HG03066 (cell line): ENCODE data around the gene PLD4.
"Not testable (repeated sequence)": the region's sequence is repeated elsewhere in the genome, so short reads cannot be mapped to it uniquely, and the experiment has no call there.

Experiments used
- ATAC-seq: cut with Tn5 transposase; IDR thresholded peaks from one replicate; pipeline ENCODE4 v1.9.1; 2021; ENCODE audit warnings: low read depth; ENCODE audit not compliant: unreplicated experiment

PLD4 gene

GRCh38 chr14:104885973-104886689, 38.5 kb upstream of the PLD4 start:
- no peak for ATAC-seq

GRCh38 chr14:104886690-104887622, 37.7 kb upstream of the PLD4 start:
- no peak for ATAC-seq

- no peak for ATAC-seq
Measured at GRCh38 chr14:104887623-104888488, 36.8 kb upstream of the PLD4 start.

- ATAC-seq, result no peak
Measured at GRCh38 chr14:104888489-104889374, 35.9 kb upstream of the PLD4 start.

GRCh38 chr14:104889375-104889757, 35.3 kb upstream of the PLD4 start:
- no peak for ATAC-seq

- not testable (repeated sequence) for ATAC-seq
Measured at GRCh38 chr14:104890292-104890691, 34.4 kb upstream of the PLD4 start.

GRCh38 chr14:104891121-104891551, 33.5 kb upstream of the PLD4 start:
- ATAC-seq, result no peak

- no peak for ATAC-seq
Measured at GRCh38 chr14:104891664-104892530, 32.8 kb upstream of the PLD4 start.

- no peak for ATAC-seq
Measured at GRCh38 chr14:104892531-104893434, 31.9 kb upstream of the PLD4 start.

GRCh38 chr14:104893435-104894207, 31.1 kb upstream of the PLD4 start:
- no peak for ATAC-seq

- ATAC-seq, result no peak
Measured at GRCh38 chr14:104894331-104895206, 30.1 kb upstream of the PLD4 start.

GRCh38 chr14:104895207-104895785, 29.4 kb upstream of the PLD4 start:
- ATAC-seq, result no peak

GRCh38 chr14:104895786-104896661, 28.7 kb upstream of the PLD4 start:
- ATAC-seq, result no peak

GRCh38 chr14:104897330-104898194, 27.1 kb upstream of the PLD4 start:
- ATAC-seq, result no peak
